Loucy (cell line): ENCODE measurements around the gene UBR1.

Source experiments
- H2AFZ ChIP-seq: fragments of 200-600 bp; sonication (generic); 2 replicates; pipeline ENCODE4 v1.6.0; 2016; ENCODE audit warnings: antibody characterized with exemption, mild to moderate bottlenecking, low read length, moderate library complexity
- H3F3A ChIP-seq: fragments of 200-600 bp; 2 replicates; pipeline ENCODE4 v1.6.0; 2016; ENCODE audit warnings: antibody characterized with exemption, low read depth, mild to moderate bottlenecking
- H3K27me3 ChIP-seq: fragments of 200-600 bp; sonication (generic); 2 replicates; pipeline ENCODE4 v1.6.1; 2014; ENCODE audit warnings: low read length, mild to moderate bottlenecking; ENCODE audit not compliant: insufficient read depth, poor library complexity, severe bottlenecking
- H3K36me3 ChIP-seq: fragments of 200-600 bp; sonication (generic); 2 replicates; pipeline ENCODE4 v1.6.1; 2016; ENCODE audit warnings: low read length; ENCODE audit not compliant: insufficient read depth
- H3K4me1 ChIP-seq: fragments of 200-600 bp; sonication (generic); 2 replicates; pipeline ENCODE4 v1.5.1; 2014; ENCODE audit warnings: low read length, mild to moderate bottlenecking; ENCODE audit not compliant: insufficient read depth, poor library complexity, severe bottlenecking
- H3K4me2 ChIP-seq: fragments of 200-600 bp; sonication (generic); 2 replicates; pipeline ENCODE4 v1.6.0; 2014; ENCODE audit warnings: antibody characterized with exemption, low read length, low read depth, mild to moderate bottlenecking; ENCODE audit not compliant: poor library complexity, severe bottlenecking
- H3K4me3 ChIP-seq: fragments of 200-600 bp; sonication (generic); 2 replicates; pipeline ENCODE4 v1.5.1; 2014; ENCODE audit warnings: low read length, mild to moderate bottlenecking, mixed read lengths; ENCODE audit not compliant: poor library complexity, severe bottlenecking
- H3K79me2 ChIP-seq: fragments of 200-600 bp; sonication (generic); 2 replicates; pipeline ENCODE4 v1.6.1; 2014; ENCODE audit warnings: low read length; ENCODE audit not compliant: insufficient read depth
- H3K9ac ChIP-seq: fragments of 200-600 bp; sonication (generic); 2 replicates; pipeline ENCODE4 v1.6.0; 2014; ENCODE audit warnings: mild to moderate bottlenecking, low read depth, low read length, moderate library complexity; ENCODE audit not compliant: poor library complexity, severe bottlenecking
- H3K9me2 ChIP-seq: fragments of 200-600 bp; sonication (generic); replicated peaks from 2 replicates; pipeline ENCODE4 v1.6.1; 2016; ENCODE audit warnings: low read depth, low read length, mixed read lengths
- H3K9me3 ChIP-seq: fragments of 200-600 bp; sonication (generic); 2 replicates; pipeline ENCODE4 v1.6.1; 2014; ENCODE audit warnings: mild to moderate bottlenecking, antibody characterized with exemption, low read length, low read depth; ENCODE audit not compliant: insufficient read depth
- H4K20me1 ChIP-seq: fragments of 200-600 bp; sonication (generic); 2 replicates; pipeline ENCODE4 v1.6.0; 2014; ENCODE audit warnings: antibody characterized with exemption, low read length, mild to moderate bottlenecking; ENCODE audit not compliant: insufficient read depth, poor library complexity, severe bottlenecking
- CTCF ChIP-seq: fragments of 200-600 bp; sonication (generic); conservative IDR thresholded peaks from 2 replicates; pipeline ENCODE4 v1.5.1; 2014; ENCODE audit warnings: mild to moderate bottlenecking, antibody characterized with exemption, low read length
- EZH2phosphoT487 ChIP-seq: fragments of 200-600 bp; IDR thresholded peaks from 2 replicates; pipeline ENCODE4 v1.6.1; 2018; ENCODE audit warnings: antibody characterized with exemption, mild to moderate bottlenecking, moderate library complexity, borderline replicate concordance

Gene UBR1

GRCh38 chr15:43111354-43111753 lies 5.5 kb upstream of the UBR1 start:
- H2AFZ ChIP-seq, result no peak overlapping the region
- peaks cover 5% of the 10 kb centered on the region for H3K4me1 ChIP-seq
- no peak overlapping the region for H3K4me3 ChIP-seq
- no peaks in the 10 kb centered on the region for H3K9me2 ChIP-seq
- TF ChIP-seq CTCF (no peak), EZH2phosphoT487 (no peak)
- H3K36me3 ChIP-seq, result no peaks in the 10 kb centered on the region
- H3F3A ChIP-seq, result no peaks in the 10 kb centered on the region
- no peaks in the 10 kb centered on the region for H3K27me3 ChIP-seq
- H3K4me2 ChIP-seq, result no peak overlapping the region
- no peaks in the 10 kb centered on the region for H4K20me1 ChIP-seq
- H3K9ac ChIP-seq, result no peak overlapping the region
- H3K79me2 ChIP-seq, result peaks cover 3% of the 10 kb centered on the region; the same call in 1 of the 2 replicates
- no peaks in the 10 kb centered on the region for H3K9me3 ChIP-seq

- H3K9ac ChIP-seq, result no peak overlapping the region
- no peaks in the 10 kb centered on the region for H3F3A ChIP-seq
- peaks cover 10% of the 10 kb centered on the region for H4K20me1 ChIP-seq
Observed at GRCh38 chr15:43107751-43108150, 1.9 kb upstream of the UBR1 start.

GRCh38 chr15:43106486-43106829 lies 620 bp upstream of the UBR1 start:
- Histone ChIP-seq H3K9ac (peak overlapping the region; percentile 85), H3K4me3 (peak overlapping the region; percentile 89), H3K9me2 (no peaks in the 10 kb centered on the region), H3K36me3 (no peaks in the 10 kb centered on the region), H3K4me1 (peaks cover 31% of the 10 kb centered on the region), H4K20me1 (peaks cover 16% of the 10 kb centered on the region), H3K79me2 (peaks cover 46% of the 10 kb centered on the region), H3K27me3 (no peaks in the 10 kb centered on the region), H3K9me3 (no peaks in the 10 kb centered on the region), H2AFZ (peak overlapping the region; percentile 87), H3K4me2 (peak overlapping the region; percentile 99), H3F3A (no peaks in the 10 kb centered on the region)
- TF ChIP-seq CTCF, result no peak

More at GRCh38 chr15:43107751-43108150, 1.9 kb upstream of the UBR1 start:
- Histone ChIP-seq H3K4me2 (no peak overlapping the region), H3K36me3 (no peaks in the 10 kb centered on the region), H3K9me3 (no peaks in the 10 kb centered on the region), H3K4me3 (no peak overlapping the region), H3K4me1 (peaks cover 22% of the 10 kb centered on the region), H3K27me3 (no peaks in the 10 kb centered on the region), H3K9me2 (no peaks in the 10 kb centered on the region), H3K79me2 (peaks cover 35% of the 10 kb centered on the region), H2AFZ (no peak overlapping the region)
- TF ChIP-seq EZH2phosphoT487 (no peak), CTCF (no peak)
